Psoas muscle (tissue), 8 donors: ENCODE measurements around the gene PBRM1. TPM values are rescaled to one million over a fixed set of nuclear protein-coding genes. Genes with fewer than 3 reads are reported as not detected.

Source experiments
- ATAC-seq, 4 donors: fragments of 200-7000 bp; cut with Tn5 transposase; one replicate each; pipeline ENCODE4 v1.9.1; 2020; ENCODE audit warnings: moderate library complexity in 3 of 4, mild to moderate bottlenecking in 2 of 4
- DNase-seq, 2 donors: peaks; one replicate each; pipeline ENCODE4 v3.0.0-alpha.2; 2020
- H3K27ac ChIP-seq: fragments of 200-600 bp; one replicate; pipeline ENCODE4 v1.8.0; 2022
- H3K27me3 ChIP-seq, 3 donors: fragments of 200-600 bp in 1 of 3; one replicate each; pipeline versions ENCODE4 v1.6.1 to v1.8.0; 2013 to 2022; ENCODE audit warnings: low read length in 2 of 3, mild to moderate bottlenecking in 2 of 3, moderate library complexity in 1 of 3; ENCODE audit not compliant: insufficient read depth in 3 of 3
- H3K36me3 ChIP-seq, 2 donors: fragments of 200-600 bp in 1 of 2; one replicate each; pipeline versions ENCODE4 v1.6.1 to v1.8.0; 2013 to 2022; ENCODE audit warnings: low read depth in 1 of 2, mild to moderate bottlenecking in 1 of 2, moderate library complexity in 1 of 2; ENCODE audit not compliant: insufficient read depth in 1 of 2
- H3K4me1 ChIP-seq: fragments of 200-600 bp; one replicate; pipeline ENCODE4 v1.8.0; 2022
- H3K4me3 ChIP-seq: fragments of 200-600 bp; one replicate; pipeline ENCODE4 v1.8.0; 2022; ENCODE audit warnings: mild to moderate bottlenecking
- H3K9me3 ChIP-seq: fragments of 200-600 bp; one replicate; pipeline ENCODE4 v1.8.0; 2022
- WGBS, 3 donors: extraction: QIAGEN DNeasy Blood & Tissue Kit; methylation state at CpG; one replicate each; pipeline versions ENCODE4 v1.1.6 to v1.1.7; 2013; 5-methylcytosine and 5-hydroxymethylcytosine counted together
- intact Hi-C, 2 donors: fragments of 100-400 bp; cut with DNase I; formaldehyde crosslinking; loops; one replicate each; pipeline versions ENCODE4 v1.11.0 to v1.14.2; 2022
- polyA plus RNA-seq, 3 donors: library from polyadenylated mRNA; stranded (reverse); fragments of 200-250 nt; gene quantifications; one replicate each; pipeline ENCODE4 v1.2.3, GENCODE V29; 2013
- total RNA-seq, 4 donors: library from RNA; stranded (reverse); fragmentation: NEBNext Ultra II Directional in 2 of 4; extraction: Animal tissue kit (Norgen Biotek cat#: 25700) in 2 of 4; gene quantifications; one replicate each; pipeline versions ENCODE4 v1.2.1 to v1.2.4, GENCODE V29; 2021 to 2023
- TF ChIP-seq, protein P1 (sequence below): fragments of 200-600 bp; IDR thresholded peaks from one replicate; pipeline ENCODE4 v1.8.0; 2022; ENCODE audit warnings: antibody characterized with exemption
- donor health status: healthy with polysubstance abuse.
- donor health status: DM: no; HTN: no; CAD: no; lungs with moderate emphysema.
- donor health status: Bipolar disorder and iron deficiency.
- donor health status: healthy.
- donor health status: DM: yes; HTN: yes; CAD: no.
- donor health status: DM: no; HTN: no; CAD: no.
- donor health status: DM: no; HTN: no; CAD: no.
- donor health status: DM: yes; HTN: yes; CAD: no.

PBRM1 gene
- total and polyA plus RNA-seq, 7 donors = 7.5 to 46.7 (median 38.0) TPM

DNA sequence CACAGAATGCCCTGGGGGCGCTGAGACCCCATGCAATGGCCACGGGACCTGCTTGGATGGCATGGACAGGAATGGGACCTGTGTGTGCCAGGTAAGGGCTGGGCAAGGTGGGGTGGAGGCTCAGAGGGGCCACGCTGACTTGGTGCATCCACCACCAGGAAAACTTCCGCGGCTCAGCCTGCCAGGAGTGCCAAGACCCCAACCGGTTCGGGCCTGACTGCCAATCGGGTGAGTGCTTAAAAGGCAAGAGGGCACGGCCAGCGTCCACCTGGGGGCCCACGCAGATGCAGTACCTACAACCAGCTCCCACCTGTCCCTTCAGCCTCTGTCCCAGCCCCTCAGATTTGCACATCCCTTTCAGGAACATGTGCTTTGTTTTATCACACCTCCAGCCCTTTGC is 183.7 kb downstream of the PBRM1 start:
- WGBS, 3 donors = 85 to 87% (median 86%) methylated on average over 11 of the region's 11 CpGs
- TF ChIP-seq, protein P1, sequence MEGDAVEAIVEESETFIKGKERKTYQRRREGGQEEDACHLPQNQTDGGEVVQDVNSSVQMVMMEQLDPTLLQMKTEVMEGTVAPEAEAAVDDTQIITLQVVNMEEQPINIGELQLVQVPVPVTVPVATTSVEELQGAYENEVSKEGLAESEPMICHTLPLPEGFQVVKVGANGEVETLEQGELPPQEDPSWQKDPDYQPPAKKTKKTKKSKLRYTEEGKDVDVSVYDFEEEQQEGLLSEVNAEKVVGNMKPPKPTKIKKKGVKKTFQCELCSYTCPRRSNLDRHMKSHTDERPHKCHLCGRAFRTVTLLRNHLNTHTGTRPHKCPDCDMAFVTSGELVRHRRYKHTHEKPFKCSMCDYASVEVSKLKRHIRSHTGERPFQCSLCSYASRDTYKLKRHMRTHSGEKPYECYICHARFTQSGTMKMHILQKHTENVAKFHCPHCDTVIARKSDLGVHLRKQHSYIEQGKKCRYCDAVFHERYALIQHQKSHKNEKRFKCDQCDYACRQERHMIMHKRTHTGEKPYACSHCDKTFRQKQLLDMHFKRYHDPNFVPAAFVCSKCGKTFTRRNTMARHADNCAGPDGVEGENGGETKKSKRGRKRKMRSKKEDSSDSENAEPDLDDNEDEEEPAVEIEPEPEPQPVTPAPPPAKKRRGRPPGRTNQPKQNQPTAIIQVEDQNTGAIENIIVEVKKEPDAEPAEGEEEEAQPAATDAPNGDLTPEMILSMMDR = no peak
- Histone ChIP-seq H3K9me3 (no peaks in the 10 kb centered on the region), H3K27me3 (no peaks in the 10 kb centered on the region), H3K27ac (no peak overlapping the region), H3K4me1 (no peaks in the 10 kb centered on the region), H3K36me3 (no peaks in the 10 kb centered on the region), H3K4me3 (no peak overlapping the region)
- intact Hi-C loops = no loop called here
- no peak for ATAC-seq
- no peak for DNase-seq

DNA sequence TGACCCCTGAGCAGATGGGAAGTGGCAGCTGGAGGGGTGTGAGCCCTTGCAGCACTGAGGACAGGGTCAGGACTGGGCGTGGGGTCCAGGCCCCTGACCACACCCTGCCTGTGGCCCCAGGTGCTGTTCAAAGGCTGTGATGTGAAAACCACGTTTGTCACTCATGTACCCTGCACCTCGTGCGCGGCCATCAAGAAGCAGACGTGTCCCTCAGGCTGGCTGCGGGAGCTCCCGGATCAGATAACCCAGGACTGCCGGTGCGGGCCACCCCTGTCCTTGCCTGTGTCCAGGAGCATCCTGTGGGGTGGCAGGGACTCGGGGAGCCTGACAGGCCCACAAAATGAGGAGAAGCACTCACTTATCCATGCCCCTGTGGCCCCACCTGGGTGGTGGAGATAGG is 184.7 kb downstream of the PBRM1 start:
- no peaks in the 10 kb centered on the region for H3K9me3 ChIP-seq
- H3K4me1 ChIP-seq = no peaks in the 10 kb centered on the region
- no peak for ATAC-seq
- H3K27me3 ChIP-seq = no peaks in the 10 kb centered on the region
- no peak overlapping the region for H3K4me3 ChIP-seq
- no peak overlapping the region for H3K27ac ChIP-seq
- DNase-seq = no peak
- intact Hi-C loops = no loop called here
- TF ChIP-seq, protein P1 = no peak
- no peaks in the 10 kb centered on the region for H3K36me3 ChIP-seq
- 84 to 88% (median 86%) methylated on average over 11 of the region's 11 CpGs for WGBS, 3 donors

GRCh38 chr3:52498137-52499054 is 187.3 kb downstream of the PBRM1 start:
- Histone ChIP-seq H3K4me3 (no peak overlapping the region), H3K27ac (no peak overlapping the region)
- 66 to 69% (median 66%) methylated on average over 24 of the region's 24 CpGs for WGBS, 3 donors

GRCh38 chr3:52495777-52496602 is 189.7 kb downstream of the PBRM1 start:
- Histone ChIP-seq H3K27me3 (no peaks in the 10 kb centered on the region), H3K9me3 (no peaks in the 10 kb centered on the region), H3K4me3 (peak overlapping the region; percentile 61), H3K27ac (peak overlapping the region; percentile 66), H3K36me3 (peaks cover 0 to 25% of the 10 kb centered on the region in 2 donors), H3K4me1 (peaks cover 7% of the 10 kb centered on the region)
- ATAC-seq (peak; percentile 35 to 63 (median 54)), DNase-seq (peak in 1 of 2 donors; percentile 51)
- intact Hi-C loops = loop anchor here in 1 of 2 donors (5.0 kb wide), 1 partner anchor 36 kb away; the partner anchor contains the start of gene NT5DC2
- TF ChIP-seq, protein P1 = no peak
- 58 to 67% (median 60%) methylated on average over 16 of the region's 16 CpGs for WGBS, 3 donors

More at GRCh38 chr3:52498137-52499054, 187.3 kb downstream of the PBRM1 start:
- intact Hi-C loops = loop anchor here in 1 of 2 donors (5.0 kb wide), 1 partner anchor 34 kb away; the partner anchor contains the start of gene NT5DC2
- H3K4me1 ChIP-seq = peaks cover 4% of the 10 kb centered on the region
- H3K27me3 ChIP-seq = no peaks in the 10 kb centered on the region
- DNase-seq (peak; percentile 69 to 73), ATAC-seq (peak in 1 of 4 donors; percentile 18)
- peaks cover 0 to under 1% of the 10 kb centered on the region in 2 donors for H3K36me3 ChIP-seq
- TF ChIP-seq, protein P1 = no peak
- H3K9me3 ChIP-seq = no peaks in the 10 kb centered on the region

Other genes with a start within 250 kb of the PBRM1 start
- gene SEMA3G, start 240.8 kb downstream of the PBRM1 start, total RNA-seq = 10 to 100 TPM in 2 of 4 donors, 1 to 10 TPM in 2; 6.0 to 13.8 (median 9.5) TPM
- 1 to 10 TPM; 6.2 to 8.8 (median 6.5) TPM for gene SEMA3G, start 240.8 kb downstream of the PBRM1 start, polyA plus RNA-seq
- 1,000 to 10,000 TPM; 5,645 to 6,422 (median 6,257) TPM for gene TNNC1, start 231.9 kb downstream of the PBRM1 start, total RNA-seq
- 1,000 to 10,000 TPM; 4,153 to 7,172 (median 6,558) TPM for gene TNNC1, start 231.9 kb downstream of the PBRM1 start, polyA plus RNA-seq
- gene NISCH, start 230.3 kb downstream of the PBRM1 start, total RNA-seq = 10 to 100 TPM; 16.7 to 33.4 (median 28.1) TPM
- gene NISCH, start 230.3 kb downstream of the PBRM1 start, polyA plus RNA-seq = 10 to 100 TPM; 14.3 to 28.8 (median 15.8) TPM
- 10 to 100 TPM; 29.0 to 47.5 (median 41.9) TPM for gene STAB1, start 190.6 kb downstream of the PBRM1 start, total RNA-seq
- 10 to 100 TPM; 15.9 to 27.4 (median 22.5) TPM for gene STAB1, start 190.6 kb downstream of the PBRM1 start, polyA plus RNA-seq
- gene NT5DC2, start 152.1 kb downstream of the PBRM1 start, total RNA-seq = 10 to 100 TPM in 2 of 4 donors, 1 to 10 TPM in 2; 6.8 to 13.7 (median 10.4) TPM
- 10 to 100 TPM in 2 of 3 donors, 1 to 10 TPM in 1; 8.8 to 10.5 (median 10.3) TPM for gene NT5DC2, start 152.1 kb downstream of the PBRM1 start, polyA plus RNA-seq
- 10 to 100 TPM; 29.5 to 32.7 (median 31.0) TPM for gene UQCC5, start 149.3 kb downstream of the PBRM1 start, total RNA-seq
- gene UQCC5, start 149.3 kb downstream of the PBRM1 start, polyA plus RNA-seq = 10 to 100 TPM; 34.4 to 95.4 (median 67.9) TPM
- gene GNL3, start 119 bp upstream of the PBRM1 start, total RNA-seq = 100 to 1,000 TPM in 1 of 4 donors, 10 to 100 TPM in 3; 47.3 to 109 (median 67.9) TPM
- gene GNL3, start 119 bp upstream of the PBRM1 start, polyA plus RNA-seq = 100 to 1,000 TPM in 2 of 3 donors, 10 to 100 TPM in 1; 80.6 to 145 (median 135) TPM
- gene GLT8D1, start 19.9 kb upstream of the PBRM1 start, total RNA-seq = 10 to 100 TPM; 12.0 to 20.5 (median 19.8) TPM
- gene GLT8D1, start 19.9 kb upstream of the PBRM1 start, polyA plus RNA-seq = 10 to 100 TPM; 16.6 to 40.1 (median 22.2) TPM
- gene SPCS1, start 20.2 kb upstream of the PBRM1 start, total RNA-seq = 10 to 100 TPM; 55.7 to 85.6 (median 75.3) TPM
- 100 to 1,000 TPM; 108 to 133 (median 116) TPM for gene SPCS1, start 20.2 kb upstream of the PBRM1 start, polyA plus RNA-seq
- 10 to 100 TPM; 13.8 to 22.1 (median 17.4) TPM for gene NEK4, start 85.0 kb upstream of the PBRM1 start, total RNA-seq
- gene NEK4, start 85.0 kb upstream of the PBRM1 start, polyA plus RNA-seq = 10 to 100 TPM in 1 of 3 donors, 1 to 10 TPM in 2; 4.7 to 22.2 (median 5.2) TPM
- gene ITIH1, start 91.7 kb upstream of the PBRM1 start, total RNA-seq = not detected
- under 1 TPM in 1 of 3 donors, not detected in 2; 0.03 TPM for gene ITIH1, start 91.7 kb upstream of the PBRM1 start, polyA plus RNA-seq
- gene ITIH3, start 108.9 kb upstream of the PBRM1 start, total RNA-seq = under 1 TPM in 2 of 4 donors, not detected in 2; 0.25 to 0.77 TPM
- gene ITIH3, start 108.9 kb upstream of the PBRM1 start, polyA plus RNA-seq = under 1 TPM; 0.18 to 0.39 (median 0.29) TPM
- 10 to 100 TPM; 13.1 to 90.8 (median 38.8) TPM for gene ITIH4, start 144.8 kb upstream of the PBRM1 start, total RNA-seq
- 10 to 100 TPM in 1 of 3 donors, 1 to 10 TPM in 2; 1.3 to 29.2 (median 7.4) TPM for gene ITIH4, start 144.8 kb upstream of the PBRM1 start, polyA plus RNA-seq
- gene MUSTN1, start 149.1 kb upstream of the PBRM1 start, total RNA-seq = 1,000 to 10,000 TPM in 2 of 4 donors, 100 to 1,000 TPM in 2; 138 to 1,165 (median 841) TPM
- gene MUSTN1, start 149.1 kb upstream of the PBRM1 start, polyA plus RNA-seq = 1,000 to 10,000 TPM in 1 of 3 donors, 100 to 1,000 TPM in 1, 10 to 100 TPM in 1; 91.1 to 1,241 (median 578) TPM
- 10 to 100 TPM in 3 of 4 donors, 1 to 10 TPM in 1; 7.1 to 12.9 (median 11.3) TPM for gene STIMATE, start 211.6 kb upstream of the PBRM1 start, total RNA-seq
- 10 to 100 TPM in 1 of 3 donors, 1 to 10 TPM in 2; 3.5 to 22.3 (median 5.6) TPM for gene STIMATE, start 211.6 kb upstream of the PBRM1 start, polyA plus RNA-seq